ENCODE data around the gene PRPF40B.

The PRPF40B gene

GRCh38 chr12:49635656-49636055, 12.3 kb downstream of the PRPF40B start:
- no peak for DNase-seq (ENCODE audit: low read depth in 2 of 2)

- DNase-seq (ENCODE audit: low read depth in 2 of 2), result no peak
These were observed 13.2 kb downstream of the PRPF40B start for GRCh38 chr12:49636574-49636973.

GRCh38 chr12:49636979-49637755, 13.8 kb downstream of the PRPF40B start:
- DNase-seq (ENCODE audit: low read depth in 2 of 2), result peak in 1 of 2 experiments; percentile 26

- DNase-seq (ENCODE audit: low read depth in 2 of 2), result no peak
These were observed 18.5 kb downstream of the PRPF40B start for GRCh38 chr12:49641748-49642369.

- DNase-seq (ENCODE audit: low read depth in 2 of 2), result no peak
These were observed 19.0 kb downstream of the PRPF40B start for GRCh38 chr12:49642370-49642802.

GRCh38 chr12:49643135-49643534, 19.8 kb downstream of the PRPF40B start:
- no peak for DNase-seq (ENCODE audit: low read depth in 2 of 2)

GRCh38 chr12:49643961-49644619, 20.7 kb downstream of the PRPF40B start:
- no peak for DNase-seq (ENCODE audit: low read depth in 2 of 2)

- DNase-seq (ENCODE audit: low read depth in 2 of 2), result peak in 1 of 2 experiments; percentile 30
These were observed 21.2 kb downstream of the PRPF40B start for GRCh38 chr12:49644620-49644994.

GRCh38 chr12:49645146-49646039, 22.0 kb downstream of the PRPF40B start:
- no peak for DNase-seq (ENCODE audit: low read depth in 2 of 2)

GRCh38 chr12:49646331-49646830, 23.0 kb downstream of the PRPF40B start:
- no peak for DNase-seq (ENCODE audit: low read depth in 2 of 2)

GRCh38 chr12:49646871-49647654, 23.7 kb downstream of the PRPF40B start:
- no peak for DNase-seq (ENCODE audit: low read depth in 2 of 2)

- no peak for DNase-seq (ENCODE audit: low read depth in 2 of 2)
These were observed 24.7 kb downstream of the PRPF40B start for GRCh38 chr12:49647827-49648711.

- no peak for DNase-seq (ENCODE audit: low read depth in 2 of 2)
These were observed 25.3 kb downstream of the PRPF40B start for GRCh38 chr12:49648712-49649003.

- no peak for DNase-seq (ENCODE audit: low read depth in 2 of 2)
These were observed 26.1 kb downstream of the PRPF40B start for GRCh38 chr12:49649445-49649844.

- no peak for DNase-seq (ENCODE audit: low read depth in 2 of 2)
These were observed 26.5 kb downstream of the PRPF40B start for GRCh38 chr12:49649892-49650291.

- DNase-seq (ENCODE audit: low read depth in 2 of 2), result no peak
These were observed 28.5 kb downstream of the PRPF40B start for GRCh38 chr12:49651855-49652254.

GRCh38 chr12:49652921-49653520, 29.7 kb downstream of the PRPF40B start:
- DNase-seq (ENCODE audit: low read depth in 2 of 2), result no peak

- no peak for DNase-seq (ENCODE audit: low read depth in 2 of 2)
These were observed 31.4 kb downstream of the PRPF40B start for GRCh38 chr12:49654715-49655114.

- no peak for DNase-seq (ENCODE audit: low read depth in 2 of 2)
These were observed 32.4 kb downstream of the PRPF40B start for GRCh38 chr12:49655595-49656236.

Data from fibroblast of skin of left biceps (primary cell).